Large intestine (tissue), 3 donors: ENCODE data around the gene NCF4. TPM values are rescaled to one million over a fixed set of nuclear protein-coding genes. Genes with fewer than 3 reads are reported as not detected.

Source experiments
- DNase-seq, 2 donors: peaks; one replicate each; pipeline versions ENCODE4 v3.0.0 to v3.0.0-alpha.2; 2013
- H3K27ac ChIP-seq: one replicate; pipeline ENCODE4 v1.5.1; 2013; ENCODE audit warnings: low read length
- H3K27me3 ChIP-seq: 2 replicates; pipeline ENCODE4 v1.6.1; 2013; ENCODE audit warnings: low read length; ENCODE audit not compliant: control insufficient read depth, insufficient read depth
- H3K36me3 ChIP-seq: 2 replicates; pipeline ENCODE4 v1.6.1; 2013; ENCODE audit warnings: low read length; ENCODE audit not compliant: control insufficient read depth, insufficient read depth
- H3K4me1 ChIP-seq: one replicate; pipeline ENCODE4 v1.6.1; 2013; ENCODE audit warnings: low read length; ENCODE audit not compliant: control insufficient read depth, insufficient read depth
- H3K4me3 ChIP-seq: one replicate; pipeline ENCODE4 v1.5.1; 2013; ENCODE audit warnings: low read length
- H3K9me3 ChIP-seq: one replicate; pipeline ENCODE4 v1.6.1; 2013; ENCODE audit warnings: mild to moderate bottlenecking, low read depth, low read length, moderate library complexity; ENCODE audit not compliant: control insufficient read depth
- WGBS: methylation state at CpG from one replicate; pipeline ENCODE4 v1.1.5; 2013; ENCODE audit warnings: low lambda C conversion rate; ENCODE audit not compliant: insufficient coverage; 5-methylcytosine and 5-hydroxymethylcytosine counted together
- polyA plus RNA-seq: library from polyadenylated mRNA; unstranded; fragments of 120-200 nt; gene quantifications from one replicate; pipeline ENCODE4 v1.2.1, GENCODE V29; 2013

NCF4 gene
- polyA plus RNA-seq, 1 donor, result 9.2 TPM

- Histone ChIP-seq H3K4me1 (no peaks in the 10 kb centered on the region), H3K9me3 (no peaks in the 10 kb centered on the region), H3K4me3 (no peak overlapping the region), H3K36me3 (no peaks in the 10 kb centered on the region), H3K27ac (no peak overlapping the region), H3K27me3 (no peaks in the 10 kb centered on the region)
- no CpG with 5 or more reads among the region's 2 CpGs for WGBS
- DNase-seq, result no peak
These were observed 31.5 kb downstream of the NCF4 start for GRCh38 chr22:36892292-36892691.

GRCh38 chr22:36893262-36893661 is 32.5 kb downstream of the NCF4 start:
- H3K27ac ChIP-seq, result no peak overlapping the region
- no peak for DNase-seq
- WGBS, result no CpG with 5 or more reads among the region's 3 CpGs
- no peak overlapping the region for H3K4me3 ChIP-seq
- H3K36me3 ChIP-seq, result no peaks in the 10 kb centered on the region
- no peaks in the 10 kb centered on the region for H3K4me1 ChIP-seq
- H3K27me3 ChIP-seq, result peaks cover 3% of the 10 kb centered on the region
- no peaks in the 10 kb centered on the region for H3K9me3 ChIP-seq

GRCh38 chr22:36894266-36894665 is 33.5 kb downstream of the NCF4 start:
- no CpG with 5 or more reads among the region's 1 CpG for WGBS

GRCh38 chr22:36897611-36898010 is 36.8 kb downstream of the NCF4 start:
- no CpG with 5 or more reads among the region's 3 CpGs for WGBS
- Histone ChIP-seq H3K4me1 (no peaks in the 10 kb centered on the region), H3K9me3 (no peaks in the 10 kb centered on the region), H3K27me3 (peaks cover 3% of the 10 kb centered on the region), H3K36me3 (no peaks in the 10 kb centered on the region), H3K27ac (no peak overlapping the region), H3K4me3 (no peak overlapping the region)
- no peak for DNase-seq

More at GRCh38 chr22:36894266-36894665, 33.5 kb downstream of the NCF4 start:
- H3K27ac ChIP-seq, result no peak overlapping the region
- no peaks in the 10 kb centered on the region for H3K4me1 ChIP-seq
- peaks cover 3% of the 10 kb centered on the region for H3K27me3 ChIP-seq
- no peaks in the 10 kb centered on the region for H3K36me3 ChIP-seq
- no peak overlapping the region for H3K4me3 ChIP-seq
- H3K9me3 ChIP-seq, result no peaks in the 10 kb centered on the region
- no peak for DNase-seq

- H3K9me3 ChIP-seq, result no peaks in the 10 kb centered on the region
- H3K27me3 ChIP-seq, result peaks cover 3% of the 10 kb centered on the region
- no peak overlapping the region for H3K4me3 ChIP-seq
- DNase-seq, result no peak
- no peaks in the 10 kb centered on the region for H3K36me3 ChIP-seq
- H3K4me1 ChIP-seq, result no peaks in the 10 kb centered on the region
- WGBS, result 92% methylated on average over 2 of the region's 4 CpGs
- H3K27ac ChIP-seq, result no peak overlapping the region
These were observed 37.9 kb downstream of the NCF4 start for GRCh38 chr22:36898690-36899089.

GRCh38 chr22:36899498-36899897 is 38.7 kb downstream of the NCF4 start:
- Histone ChIP-seq H3K36me3 (no peaks in the 10 kb centered on the region), H3K9me3 (no peaks in the 10 kb centered on the region), H3K27ac (no peak overlapping the region), H3K27me3 (peaks cover 3% of the 10 kb centered on the region), H3K4me3 (no peak overlapping the region), H3K4me1 (no peaks in the 10 kb centered on the region)
- no peak for DNase-seq
- no CpG with 5 or more reads among the region's 1 CpG for WGBS

GRCh38 chr22:36900225-36900624 is 39.4 kb downstream of the NCF4 start:
- H3K4me3 ChIP-seq, result no peak overlapping the region
- no CpG with 5 or more reads among the region's 2 CpGs for WGBS
- no peak overlapping the region for H3K27ac ChIP-seq
- H3K36me3 ChIP-seq, result no peaks in the 10 kb centered on the region
- DNase-seq, result no peak
- H3K27me3 ChIP-seq, result peaks cover 3% of the 10 kb centered on the region
- no peaks in the 10 kb centered on the region for H3K4me1 ChIP-seq
- H3K9me3 ChIP-seq, result no peaks in the 10 kb centered on the region

GRCh38 chr22:36900880-36901279 is 40.1 kb downstream of the NCF4 start:
- no CpG with 5 or more reads among the region's 4 CpGs for WGBS
- H3K27me3 ChIP-seq, result peaks cover 3% of the 10 kb centered on the region

GRCh38 chr22:36901411-36902142 is 40.8 kb downstream of the NCF4 start:
- Histone ChIP-seq H3K4me3 (no peak overlapping the region), H3K4me1 (no peaks in the 10 kb centered on the region), H3K27ac (no peak overlapping the region), H3K27me3 (peaks cover 3% of the 10 kb centered on the region), H3K9me3 (no peaks in the 10 kb centered on the region), H3K36me3 (no peaks in the 10 kb centered on the region)
- no peak for DNase-seq
- no CpG with 5 or more reads among the region's 13 CpGs for WGBS

More at GRCh38 chr22:36900880-36901279, 40.1 kb downstream of the NCF4 start:
- Histone ChIP-seq H3K9me3 (no peaks in the 10 kb centered on the region), H3K27ac (no peak overlapping the region), H3K4me3 (no peak overlapping the region), H3K36me3 (no peaks in the 10 kb centered on the region), H3K4me1 (no peaks in the 10 kb centered on the region)
- DNase-seq, result no peak

- DNase-seq, result no peak
- no peaks in the 10 kb centered on the region for H3K9me3 ChIP-seq
- no peak overlapping the region for H3K4me3 ChIP-seq
- H3K4me1 ChIP-seq, result no peaks in the 10 kb centered on the region
- H3K27me3 ChIP-seq, result peaks cover 3% of the 10 kb centered on the region
- no peaks in the 10 kb centered on the region for H3K36me3 ChIP-seq
- no CpG with 5 or more reads among the region's 8 CpGs for WGBS
- no peak overlapping the region for H3K27ac ChIP-seq
These were observed 41.5 kb downstream of the NCF4 start for GRCh38 chr22:36902143-36902926.
